CD1c-positive myeloid dendritic cell (primary cell): ENCODE measurements around the gene KCNE2.
"Not testable (repeated sequence)": the region's sequence is repeated elsewhere in the genome, so short reads cannot be mapped to it uniquely, and the experiment has no call there.

Experiments
- DNase-seq: peaks from one replicate; pipeline ENCODE4 v3.0.0-alpha.2; 2016; ENCODE audit errors: extremely low spot score

KCNE2 gene

GRCh38 chr21:34406676-34407075, 42.9 kb downstream of the KCNE2 start:
- not testable (repeated sequence) for DNase-seq

- DNase-seq = not testable (repeated sequence)
Measured at GRCh38 chr21:34407294-34407693, 43.5 kb downstream of the KCNE2 start.

- not testable (repeated sequence) for DNase-seq
Measured at GRCh38 chr21:34417448-34418077, 53.8 kb downstream of the KCNE2 start.
